RWPE2 (cell line): ENCODE measurements around the gene ELAVL4.
"Not testable (repeated sequence)": the region's sequence is repeated elsewhere in the genome, so short reads cannot be mapped to it uniquely, and the experiment has no call there.

Experiments used
- ATAC-seq: fragments of 200-7000 bp; cut with Tn5 transposase; 3 replicates; pipeline ENCODE4 v1.9.1; 2021; ENCODE audit warnings: low read depth
- DNase-seq: peaks from one replicate; pipeline ENCODE4 v3.0.0-alpha.2; 2020; ENCODE audit warnings: low spot score
- H3K27ac ChIP-seq: fragments of 450-650 bp; 2 replicates; pipeline ENCODE4 v1.5.1; 2017; ENCODE audit warnings: mild to moderate bottlenecking; ENCODE audit not compliant: poor library complexity, severe bottlenecking
- H3K27me3 ChIP-seq: fragments of 250-450 bp; sonication (Bioruptor Pico); 2 replicates; pipeline ENCODE4 v1.5.1; 2021; ENCODE audit warnings: mild to moderate bottlenecking, moderate library complexity; ENCODE audit not compliant: insufficient read depth, poor library complexity, severe bottlenecking
- H3K36me3 ChIP-seq: fragments of 250-450 bp; sonication (Bioruptor Pico); 2 replicates; pipeline ENCODE4 v1.5.1; 2020; ENCODE audit warnings: low read depth, mild to moderate bottlenecking, moderate library complexity
- H3K4me1 ChIP-seq: fragments of 250-450 bp; sonication (Bioruptor Pico); 2 replicates; pipeline ENCODE4 v1.5.1; 2021; ENCODE audit warnings: mild to moderate bottlenecking, moderate library complexity; ENCODE audit not compliant: insufficient read depth, poor library complexity, severe bottlenecking
- H3K4me3 ChIP-seq: fragments of 250-450 bp; sonication (Bioruptor Pico); 2 replicates; pipeline ENCODE4 v1.5.1; 2021; ENCODE audit warnings: mild to moderate bottlenecking, moderate library complexity; ENCODE audit not compliant: severe bottlenecking
- H3K9me3 ChIP-seq: fragments of 250-450 bp; sonication (Bioruptor Pico); 2 replicates; pipeline ENCODE4 v1.5.1; 2021; ENCODE audit warnings: mild to moderate bottlenecking, moderate library complexity; ENCODE audit not compliant: severe bottlenecking
- CTCF ChIP-seq: fragments of 450-650 bp; IDR thresholded peaks from one replicate; pipeline ENCODE4 v1.5.1; 2017; ENCODE audit warnings: mild to moderate bottlenecking, moderate library complexity; ENCODE audit not compliant: poor library complexity, severe bottlenecking

Gene ELAVL4

GRCh38 chr1:50156241-50157010 is 47.7 kb downstream of the ELAVL4 start:
- H3K9me3 ChIP-seq: no peaks in the 10 kb centered on the region
- H3K27me3 ChIP-seq: no peaks in the 10 kb centered on the region
- no peak overlapping the region for H3K27ac ChIP-seq
- ATAC-seq (no peak), DNase-seq (no peak)
- H3K4me3 ChIP-seq: no peak overlapping the region
- H3K36me3 ChIP-seq: no peaks in the 10 kb centered on the region
- no peaks in the 10 kb centered on the region for H3K4me1 ChIP-seq
- no peak for TF ChIP-seq CTCF

DNA sequence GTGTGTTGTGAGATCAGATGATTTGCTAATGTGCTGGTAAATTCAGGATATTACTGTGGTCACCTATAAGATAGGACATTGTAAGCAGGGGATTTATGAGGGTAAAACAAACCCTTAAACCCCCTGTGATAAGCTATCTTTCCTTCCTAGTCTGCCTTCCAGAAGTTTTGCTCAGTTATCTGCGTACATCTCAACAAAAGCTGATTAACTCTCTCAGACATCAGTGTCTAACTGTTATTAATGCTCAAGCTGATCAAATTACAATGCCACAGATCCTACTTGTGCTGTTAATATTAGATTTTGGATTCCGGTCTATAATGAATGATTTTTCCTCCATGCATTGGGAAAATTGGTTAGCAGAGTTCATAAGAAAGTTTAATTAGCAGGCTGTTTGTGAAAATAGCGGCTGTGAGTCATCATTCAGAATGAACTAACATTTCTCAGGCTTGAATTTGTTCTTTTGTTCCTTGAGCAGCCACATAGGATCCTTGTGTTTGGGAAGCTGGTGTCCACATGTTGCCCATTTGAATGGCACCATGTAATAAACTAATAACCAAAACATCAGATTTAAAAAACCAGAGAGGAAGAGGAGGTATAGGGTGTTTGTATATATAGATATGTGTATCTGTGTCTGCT is 48.7 kb downstream of the ELAVL4 start:
- Histone ChIP-seq H3K36me3 (no peaks in the 10 kb centered on the region), H3K4me3 (no peak overlapping the region), H3K27ac (no peak overlapping the region), H3K9me3 (no peaks in the 10 kb centered on the region), H3K27me3 (no peaks in the 10 kb centered on the region), H3K4me1 (no peaks in the 10 kb centered on the region)
- DNase-seq (no peak), ATAC-seq (no peak)
- TF ChIP-seq CTCF: no peak

- Histone ChIP-seq H3K27ac (no peak overlapping the region), H3K36me3 (no peaks in the 10 kb centered on the region), H3K9me3 (no peaks in the 10 kb centered on the region), H3K4me3 (no peak overlapping the region), H3K4me1 (no peaks in the 10 kb centered on the region), H3K27me3 (no peaks in the 10 kb centered on the region)
- no peak for TF ChIP-seq CTCF
- no peak for DNase-seq
- no peak for ATAC-seq
Observed at GRCh38 chr1:50158421-50158820, 49.7 kb downstream of the ELAVL4 start.

GRCh38 chr1:50163680-50164079 is 55.0 kb downstream of the ELAVL4 start:
- Histone ChIP-seq H3K4me1 (no peaks in the 10 kb centered on the region), H3K27ac (no peak overlapping the region), H3K9me3 (no peaks in the 10 kb centered on the region), H3K36me3 (no peaks in the 10 kb centered on the region), H3K4me3 (no peak overlapping the region), H3K27me3 (no peaks in the 10 kb centered on the region)
- ATAC-seq (no peak), DNase-seq (no peak)
- no peak for TF ChIP-seq CTCF

DNA sequence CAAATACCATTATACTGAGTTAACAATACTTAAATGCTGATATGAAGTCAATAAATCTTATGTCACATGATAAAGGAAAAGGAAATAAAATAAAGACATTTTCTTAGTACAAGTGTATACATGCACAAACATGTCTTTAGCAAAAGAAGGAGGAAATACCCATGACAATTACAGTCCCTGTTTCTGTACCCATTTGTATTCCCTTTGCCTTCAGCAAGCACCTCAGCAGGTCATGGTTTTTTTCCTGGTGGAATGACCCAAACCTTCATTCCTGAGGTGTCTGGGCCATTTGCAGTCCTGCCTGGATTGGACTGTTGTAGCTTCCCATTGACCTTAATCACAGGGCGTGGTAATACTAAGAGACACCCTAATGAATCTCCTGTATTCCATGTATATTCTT is 57.6 kb downstream of the ELAVL4 start:
- DNase-seq, H3K36me3 ChIP-seq, H3K9me3 ChIP-seq, H3K27ac ChIP-seq, H3K4me3 ChIP-seq, H3K27me3 ChIP-seq, ATAC-seq, H3K4me1 ChIP-seq: not testable (repeated sequence)
